Esophagus muscularis mucosa (tissue), 4 donors: ENCODE data around the gene OR8B3. TPM values are rescaled to one million over a fixed set of nuclear protein-coding genes. Genes with fewer than 3 reads are reported as not detected.

Experiments
- DNase-seq: peaks from one replicate; pipeline ENCODE4 v3.0.0-alpha.2; 2017; ENCODE audit errors: extremely low spot score
- H3K27ac ChIP-seq, 4 donors: fragments of 200-600 bp; sonication (generic); replicated peaks in 1 of 4; 1 replicate in 3 of 4; 2 replicates in 1 of 4; pipeline ENCODE4 v1.5.1; 2016 to 2019; ENCODE audit warnings: mild to moderate bottlenecking in 1 of 4
- H3K27me3 ChIP-seq, 4 donors: fragments of 200-600 bp; sonication (generic); one replicate each; pipeline versions ENCODE4 v1.5.1 to v1.6.0; 2016 to 2019
- H3K36me3 ChIP-seq, 4 donors: fragments of 200-600 bp; sonication (generic); one replicate each; pipeline ENCODE4 v1.5.1; 2016 to 2019
- H3K4me1 ChIP-seq, 4 donors: fragments of 200-600 bp; sonication (generic); one replicate each; pipeline ENCODE4 v1.5.1; 2016 to 2019
- H3K4me3 ChIP-seq, 4 donors: fragments of 200-600 bp; sonication (generic); 1 replicate in 2 of 4; 2 replicates in 2 of 4; pipeline ENCODE4 v1.5.1; 2016 to 2019; ENCODE audit warnings: mild to moderate bottlenecking in 4 of 4, moderate library complexity in 1 of 4
- H3K9me3 ChIP-seq, 4 donors: fragments of 200-600 bp; sonication (generic); 1 replicate in 3 of 4; 2 replicates in 1 of 4; pipeline ENCODE4 v1.5.1; 2016 to 2019
- EP300 ChIP-seq: sonication (generic); formaldehyde crosslinking; IDR thresholded peaks from one replicate; pipeline ENCODE4 v1.6.1; 2017; ENCODE audit warnings: antibody characterized with exemption
- POLR2A ChIP-seq: fragments of 450-650 bp; IDR thresholded peaks from one replicate; pipeline ENCODE4 v1.6.1; 2017; ENCODE audit warnings: antibody characterized with exemption, moderate library complexity, mild to moderate bottlenecking, low read depth
- POLR2AphosphoS5 ChIP-seq, 2 donors: sonication (generic); formaldehyde crosslinking; IDR thresholded peaks; one replicate each; pipeline ENCODE4 v1.6.1; 2017; ENCODE audit warnings: antibody characterized with exemption in 2 of 2
- WGBS: methylation state at CpG from one replicate; pipeline ENCODE4 v1.1.5; 2018; 5-methylcytosine and 5-hydroxymethylcytosine counted together
- intact Hi-C: fragments of 100-400 bp; cut with DNase I; formaldehyde crosslinking; loops from one replicate; pipeline ENCODE4 v1.15.1; 2023
- total RNA-seq, 4 donors: library from RNA; depleted of rRNA; stranded (reverse); fragments of >200 nt; gene quantifications; one replicate each; pipeline versions ENCODE4 v1.1.0 to v1.2.1, GENCODE V29; 2016
- TF ChIP-seq, protein P1 (sequence below), 3 experiments: fragments of 200-600 bp in 2 of 3; fragments of 450-650 bp in 1 of 3; sonication (generic) in 2 of 3; IDR thresholded peaks; one replicate each; pipeline ENCODE4 v1.5.1; 2017 to 2019; ENCODE audit warnings: antibody characterized with exemption in 3 of 3, mild to moderate bottlenecking in 2 of 3, moderate library complexity in 1 of 3

The OR8B3 gene
- total RNA-seq, 4 donors from 2014 or later: not detected

- TF ChIP-seq POLR2AphosphoS5 (IDR thresholded peaks at IDR 0.05): no peak
- TF ChIP-seq, protein P1, sequence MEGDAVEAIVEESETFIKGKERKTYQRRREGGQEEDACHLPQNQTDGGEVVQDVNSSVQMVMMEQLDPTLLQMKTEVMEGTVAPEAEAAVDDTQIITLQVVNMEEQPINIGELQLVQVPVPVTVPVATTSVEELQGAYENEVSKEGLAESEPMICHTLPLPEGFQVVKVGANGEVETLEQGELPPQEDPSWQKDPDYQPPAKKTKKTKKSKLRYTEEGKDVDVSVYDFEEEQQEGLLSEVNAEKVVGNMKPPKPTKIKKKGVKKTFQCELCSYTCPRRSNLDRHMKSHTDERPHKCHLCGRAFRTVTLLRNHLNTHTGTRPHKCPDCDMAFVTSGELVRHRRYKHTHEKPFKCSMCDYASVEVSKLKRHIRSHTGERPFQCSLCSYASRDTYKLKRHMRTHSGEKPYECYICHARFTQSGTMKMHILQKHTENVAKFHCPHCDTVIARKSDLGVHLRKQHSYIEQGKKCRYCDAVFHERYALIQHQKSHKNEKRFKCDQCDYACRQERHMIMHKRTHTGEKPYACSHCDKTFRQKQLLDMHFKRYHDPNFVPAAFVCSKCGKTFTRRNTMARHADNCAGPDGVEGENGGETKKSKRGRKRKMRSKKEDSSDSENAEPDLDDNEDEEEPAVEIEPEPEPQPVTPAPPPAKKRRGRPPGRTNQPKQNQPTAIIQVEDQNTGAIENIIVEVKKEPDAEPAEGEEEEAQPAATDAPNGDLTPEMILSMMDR (IDR thresholded peaks at IDR 0.05): no peak
- TF ChIP-seq EP300: no peak
- Histone ChIP-seq H3K4me3 (no peak within 1 kb of the TSS), H3K27me3 (peaks cover 0 to 19% (median 0%) of the 10 kb centered on the region in 4 donors), H3K4me1 (no peaks in the 10 kb centered on the region), H3K36me3 (no peaks in the 10 kb centered on the region), H3K9me3 (no peaks in the 10 kb centered on the region), H3K27ac (no peak within 1 kb of the TSS)
- 85% methylated on average over 2 of the region's 2 CpGs for WGBS
- intact Hi-C loops: loop anchor here (5.0 kb wide), 1 partner anchor 158 kb away; no protein-coding TSS in a partner anchor
- DNase-seq: peak; percentile 80
Observed at GRCh38 chr11:124424384-124424921, 25.6 kb upstream of the OR8B3 start, which contains the start of gene OR8B4. Gene OR8B4 (minus strand): TSS chr11:124424871. CDS start chr11:124424871, 0 bp downstream.

GRCh38 chr11:124421043-124421442, 22.2 kb upstream of the OR8B3 start:
- H3K36me3 ChIP-seq: no peaks in the 10 kb centered on the region
- peaks cover 0 to 20% (median 0%) of the 10 kb centered on the region in 4 donors for H3K27me3 ChIP-seq
- H3K27ac ChIP-seq: no peak overlapping the region
- DNase-seq: no peak
- no peaks in the 10 kb centered on the region for H3K9me3 ChIP-seq
- no peaks in the 10 kb centered on the region for H3K4me1 ChIP-seq
- intact Hi-C loops: loop anchor here (5.0 kb wide), 1 partner anchor 161 kb away; no protein-coding TSS in a partner anchor
- TF ChIP-seq POLR2AphosphoS5 (IDR thresholded peaks at IDR 0.05): no peak
- TF ChIP-seq, protein P1 (IDR thresholded peaks at IDR 0.05): no peak
- no peak for TF ChIP-seq EP300
- no peak for TF ChIP-seq POLR2A
- 63% methylated on average over 4 of the region's 4 CpGs for WGBS
- H3K4me3 ChIP-seq: no peak overlapping the region

- Histone ChIP-seq H3K4me1 (no peaks in the 10 kb centered on the region), H3K27me3 (peaks cover 0 to 21% (median 0%) of the 10 kb centered on the region in 4 donors), H3K27ac (no peak overlapping the region), H3K36me3 (no peaks in the 10 kb centered on the region), H3K9me3 (no peaks in the 10 kb centered on the region), H3K4me3 (no peak overlapping the region)
- WGBS: 19% methylated on average over 5 of the region's 5 CpGs
- TF ChIP-seq EP300: no peak
- TF ChIP-seq, protein P1 (IDR thresholded peaks at IDR 0.05): peak; percentile 16 to 72 (median 41)
- TF ChIP-seq POLR2AphosphoS5 (IDR thresholded peaks at IDR 0.05): no peak
- TF ChIP-seq POLR2A: no peak
- no peak for DNase-seq
- intact Hi-C loops: no loop called here
Observed at GRCh38 chr11:124415356-124415923, 16.6 kb upstream of the OR8B3 start.

GRCh38 chr11:124409906-124410305, 11.1 kb upstream of the OR8B3 start:
- H3K9me3 ChIP-seq: no peaks in the 10 kb centered on the region
- 88% methylated on average over 7 of the region's 7 CpGs for WGBS
- H3K27me3 ChIP-seq: peaks cover 0 to 10% (median 3%) of the 10 kb centered on the region in 4 donors
- H3K36me3 ChIP-seq: no peaks in the 10 kb centered on the region
- intact Hi-C loops: loop anchor here (5.0 kb wide), 1 partner anchor 182 kb away; no protein-coding TSS in a partner anchor
- TF ChIP-seq EP300 (no peak), POLR2AphosphoS5 (IDR thresholded peaks at IDR 0.05) (no peak), POLR2A (no peak)
- TF ChIP-seq, protein P1 (IDR thresholded peaks at IDR 0.05): no peak
- no peak overlapping the region for H3K4me3 ChIP-seq
- peak; percentile 17 for DNase-seq
- no peak overlapping the region for H3K27ac ChIP-seq
- no peaks in the 10 kb centered on the region for H3K4me1 ChIP-seq
